GM19467 (cell line): ENCODE results near the gene GPM6B.
"Not testable (repeated sequence)": the region's sequence is repeated elsewhere in the genome, so short reads cannot be mapped to it uniquely, and the experiment has no call there.

Experiments used
- ATAC-seq: cut with Tn5 transposase; IDR thresholded peaks from one replicate; pipeline ENCODE4 v1.9.1; 2021; ENCODE audit warnings: mild to moderate bottlenecking, moderate library complexity; ENCODE audit not compliant: unreplicated experiment

Gene GPM6B

DNA sequence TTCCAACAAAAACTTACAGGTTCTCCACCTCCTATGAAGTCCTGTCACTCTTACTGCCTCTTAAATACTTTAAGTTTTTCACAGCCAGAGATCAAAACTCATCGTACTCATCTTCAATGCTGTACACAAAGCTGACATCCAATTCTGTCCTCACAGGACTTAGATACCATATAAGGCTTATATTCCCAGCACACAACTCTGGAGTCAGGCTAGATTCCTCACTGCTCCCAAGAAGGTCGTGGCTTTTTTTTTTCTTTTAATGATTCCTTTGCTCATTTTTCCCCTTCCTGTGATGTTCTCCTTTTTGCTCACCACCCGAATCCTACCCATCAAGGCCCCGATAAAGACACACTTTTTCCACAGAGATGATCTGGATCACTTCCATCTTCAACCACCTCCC lies 83.4 kb downstream of the GPM6B start:
- no peak for ATAC-seq

DNA sequence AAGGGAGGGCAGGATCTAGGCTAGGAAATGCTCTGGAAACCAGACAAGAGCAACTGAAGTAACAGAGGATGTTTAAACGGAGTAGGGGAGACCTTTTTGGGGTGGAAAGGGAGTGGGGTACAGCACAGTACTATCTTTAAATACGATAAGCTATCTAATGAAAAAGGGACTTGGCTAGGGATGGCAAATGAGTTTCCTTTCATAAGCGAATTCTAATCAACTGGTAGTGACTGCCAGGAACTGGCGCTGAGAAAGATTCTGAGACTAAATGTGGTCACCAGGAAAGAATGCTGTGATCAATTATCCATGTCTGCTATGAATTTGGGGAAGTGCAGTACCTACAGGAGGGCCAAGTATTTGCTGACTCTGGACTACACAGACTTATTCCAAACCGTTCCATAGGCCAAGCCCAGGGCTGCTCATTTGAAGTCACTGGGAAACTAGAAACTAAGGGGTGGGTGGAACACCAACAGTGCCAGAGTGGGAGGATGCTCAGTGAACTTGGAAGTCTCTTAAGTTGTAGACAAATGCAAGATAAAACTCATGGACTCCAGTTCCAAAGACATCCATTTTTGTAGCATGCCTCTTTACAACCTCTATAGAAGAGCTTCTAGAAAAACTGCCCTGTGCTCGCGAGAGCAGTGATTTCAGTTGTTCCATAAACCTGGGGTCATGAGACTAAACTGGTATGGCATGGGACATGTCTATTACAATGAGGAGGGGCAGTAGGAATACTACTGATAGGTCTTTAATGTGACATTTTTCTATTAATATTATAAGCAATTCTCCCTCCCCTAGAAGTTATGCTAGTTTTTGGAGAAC lies 84.4 kb downstream of the GPM6B start:
- no peak for ATAC-seq

DNA sequence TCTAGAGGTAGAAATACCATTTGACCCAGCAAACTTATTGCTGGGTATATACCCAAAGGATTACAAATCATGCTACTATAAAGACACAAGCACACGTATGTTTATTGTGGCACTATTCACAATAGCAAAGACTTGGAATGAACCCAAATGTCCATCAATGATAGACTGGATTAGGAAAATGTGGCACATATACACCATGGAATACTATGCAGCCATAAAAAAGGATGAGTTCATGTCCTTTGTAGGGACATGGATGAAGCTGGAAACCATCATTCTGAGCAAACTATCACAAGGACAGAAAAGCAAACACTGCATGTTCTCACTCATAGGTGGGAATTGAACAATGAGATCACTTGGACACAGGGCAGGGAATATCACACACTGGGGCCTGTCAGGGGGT lies 86.4 kb downstream of the GPM6B start:
- not testable (repeated sequence) for ATAC-seq

DNA sequence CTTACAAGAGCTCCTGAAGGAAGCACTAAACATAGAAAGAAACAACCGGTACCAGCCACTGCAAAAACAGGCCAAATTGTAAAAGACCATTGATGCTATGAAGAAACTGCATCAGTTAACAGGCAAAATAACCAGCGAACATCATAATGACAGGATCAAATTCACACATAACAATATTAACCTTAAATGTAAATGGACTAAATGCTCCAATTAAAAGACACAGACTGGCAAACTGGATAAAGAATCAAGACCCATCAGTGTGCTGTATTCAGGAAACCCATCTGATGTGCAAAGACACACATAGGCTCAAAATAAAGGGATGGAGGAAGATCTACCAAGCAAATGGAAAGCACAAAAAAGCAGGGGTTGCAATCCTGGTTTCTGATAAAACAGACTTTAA lies 90.3 kb downstream of the GPM6B start:
- ATAC-seq = not testable (repeated sequence)

DNA sequence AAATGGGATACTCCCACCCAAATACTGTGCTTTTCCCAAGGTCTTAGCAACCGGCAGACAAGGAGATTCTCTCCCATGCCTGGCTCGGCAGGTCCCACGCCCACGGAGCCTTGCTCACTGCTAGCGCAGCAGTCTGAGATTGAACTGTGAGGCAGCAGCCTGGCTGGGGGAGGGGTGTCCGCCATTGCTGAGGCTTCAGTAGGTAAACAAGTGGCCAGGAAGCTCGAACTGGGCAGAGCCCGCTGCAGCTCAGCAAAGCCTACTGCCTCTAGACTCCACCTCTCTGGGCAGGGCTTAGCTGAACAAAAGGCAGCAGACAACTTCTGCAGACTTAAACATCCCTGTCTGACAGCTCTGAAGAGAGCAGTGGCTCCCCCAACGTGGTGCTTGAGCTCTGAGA lies 92.0 kb downstream of the GPM6B start:
- not testable (repeated sequence) for ATAC-seq

DNA sequence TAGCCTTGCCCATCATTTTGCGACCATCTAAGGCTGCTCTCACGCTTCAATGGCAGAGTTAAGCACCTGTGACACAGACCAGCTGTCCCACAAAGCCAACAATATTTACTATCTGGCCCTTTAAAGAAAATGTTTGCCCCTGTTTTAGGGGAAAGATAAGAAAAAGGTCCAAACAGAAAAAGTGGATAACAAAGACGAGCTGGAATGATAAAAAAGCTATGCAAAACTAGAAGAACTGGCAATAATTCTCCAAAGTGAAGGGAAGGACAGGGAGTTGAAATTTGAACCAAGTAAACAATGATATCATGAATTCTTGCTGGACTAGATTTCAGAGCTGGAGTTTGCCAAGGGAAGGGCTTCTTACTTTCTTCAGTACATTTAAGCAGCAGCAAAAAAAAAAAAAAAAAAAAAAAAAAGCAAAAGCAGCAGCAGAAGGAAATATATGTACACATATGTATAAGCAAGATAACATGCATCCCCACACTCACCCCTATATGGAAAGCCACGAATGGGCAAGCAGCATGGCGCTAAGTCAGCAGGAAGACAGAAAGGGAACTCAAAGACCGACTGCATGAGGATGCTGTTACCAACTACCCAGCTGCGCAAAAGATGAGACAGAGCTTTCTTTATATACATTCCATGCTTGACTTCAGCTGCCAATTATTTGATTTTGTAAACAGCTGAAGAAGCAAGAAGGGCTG lies 94.9 kb downstream of the GPM6B start:
- no peak for ATAC-seq

DNA sequence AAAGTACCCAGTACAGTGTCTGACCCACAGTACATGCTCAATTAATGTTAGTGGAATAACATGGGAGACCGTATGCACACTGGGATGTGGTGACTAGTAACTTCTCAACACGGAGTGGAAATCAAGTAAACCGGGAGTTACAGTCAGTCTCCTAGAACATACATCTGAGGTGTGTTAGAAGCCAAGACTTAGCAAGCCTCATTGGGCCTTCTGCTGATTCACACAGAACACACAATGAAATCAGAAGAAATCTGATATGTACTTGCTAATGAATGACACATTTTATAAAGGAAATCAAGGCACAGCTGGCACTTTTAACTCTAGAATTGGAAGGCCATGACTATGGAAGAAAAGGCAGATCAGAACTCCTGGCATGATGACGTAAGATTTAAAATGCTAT lies 95.5 kb downstream of the GPM6B start:
- no peak for ATAC-seq
